Stimulated activated CD8-positive, alpha-beta memory T cell treated with anti-CD3 and anti-CD28 coated beads, Interleukin-15, amount 100 ng/mL, for 24 hours (primary cell): ENCODE data around the gene TMEM151A.

ENCODE experiments used
- DNase-seq: peaks from one replicate; pipeline ENCODE4 v3.0.0-alpha.2; 2020; ENCODE audit warnings: low read depth

TMEM151A gene

DNA sequence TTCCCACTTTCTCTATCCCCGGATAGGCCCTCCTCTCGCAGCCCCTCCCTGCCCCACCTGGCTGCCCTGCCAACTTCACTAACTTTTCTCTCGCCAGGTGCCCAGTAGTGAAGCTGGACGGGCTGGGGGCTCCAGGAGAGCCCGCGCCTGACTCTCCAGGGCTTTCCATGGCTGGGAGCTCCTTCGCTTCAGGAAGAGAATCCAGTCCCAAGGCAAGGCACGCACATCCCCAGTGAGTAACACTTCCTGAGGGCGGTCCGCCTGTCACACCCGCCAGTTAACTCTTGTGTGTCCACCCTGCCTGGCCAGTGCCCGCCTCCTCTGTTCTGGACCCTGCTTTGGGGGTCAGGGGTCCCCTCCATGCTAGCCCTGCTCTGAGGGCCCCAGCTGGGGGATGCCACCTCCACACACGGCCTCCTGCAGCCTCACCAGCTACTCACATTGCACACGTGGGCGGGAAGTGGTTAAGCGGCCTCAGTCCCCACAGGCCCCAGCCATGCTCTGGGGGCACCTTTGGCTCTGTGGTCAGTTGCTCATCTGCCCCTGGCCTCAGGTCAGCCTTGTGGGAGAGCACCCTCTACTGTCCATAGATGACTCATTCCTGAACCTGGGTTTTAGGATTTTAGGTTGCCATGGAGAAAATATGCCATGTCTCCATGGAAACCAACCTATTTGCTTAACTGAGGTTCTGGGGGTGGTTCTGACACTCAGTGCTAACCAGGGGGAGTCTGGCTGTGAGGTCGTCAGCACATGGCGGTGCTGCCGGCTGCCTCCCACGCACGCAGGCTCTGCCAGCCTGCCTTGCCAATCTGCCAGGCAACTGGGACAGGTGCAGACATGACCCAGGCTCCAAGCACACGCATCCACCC, 44.8 kb downstream of the TMEM151A start, which contains the start of gene RIN1:
RIN1 (minus strand) TSS at position 201 of the 869 bp plus-strand sequence; CDS start at position 169, 32 bp downstream.
- DNase-seq: no peak

DNA sequence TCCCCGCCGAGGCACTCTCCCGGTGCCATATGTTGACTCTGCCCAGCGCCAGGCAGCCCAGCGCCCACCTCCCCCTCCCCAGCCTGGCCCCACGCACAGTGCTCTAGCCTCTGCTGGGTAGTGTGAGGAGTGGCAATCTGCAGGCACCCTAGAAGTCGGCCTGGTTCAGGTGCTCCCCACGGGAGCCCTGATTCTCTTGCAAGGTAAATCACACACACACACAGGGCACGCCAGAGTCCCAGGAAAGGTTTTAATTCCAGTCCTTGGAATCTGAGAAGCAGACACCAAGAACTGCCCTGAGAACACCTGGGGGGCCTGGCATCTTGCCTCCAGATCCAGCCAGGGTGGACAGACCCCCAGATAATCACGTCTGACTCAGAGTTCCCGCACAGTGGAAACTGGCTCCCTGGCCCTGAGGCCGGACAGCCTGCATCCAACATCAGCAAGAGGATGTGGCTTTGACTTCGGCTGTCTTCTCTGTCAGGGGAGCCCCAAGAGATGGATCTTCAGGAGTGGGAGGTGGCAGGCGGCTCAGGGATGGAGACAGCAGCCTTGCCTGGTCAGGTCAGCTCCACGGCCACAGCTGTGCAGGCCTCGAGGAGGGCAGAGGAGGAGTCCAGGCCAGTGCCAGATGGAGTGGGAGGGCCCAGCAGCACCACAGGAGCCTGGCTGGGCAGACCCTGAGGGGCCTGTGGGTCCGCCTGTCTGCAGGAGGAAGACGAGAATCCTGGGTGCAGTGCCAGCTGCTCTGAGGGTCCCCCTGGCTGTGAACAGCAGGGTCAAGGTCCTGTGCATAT, 45.6 kb downstream of the TMEM151A start:
- no peak for DNase-seq

DNA sequence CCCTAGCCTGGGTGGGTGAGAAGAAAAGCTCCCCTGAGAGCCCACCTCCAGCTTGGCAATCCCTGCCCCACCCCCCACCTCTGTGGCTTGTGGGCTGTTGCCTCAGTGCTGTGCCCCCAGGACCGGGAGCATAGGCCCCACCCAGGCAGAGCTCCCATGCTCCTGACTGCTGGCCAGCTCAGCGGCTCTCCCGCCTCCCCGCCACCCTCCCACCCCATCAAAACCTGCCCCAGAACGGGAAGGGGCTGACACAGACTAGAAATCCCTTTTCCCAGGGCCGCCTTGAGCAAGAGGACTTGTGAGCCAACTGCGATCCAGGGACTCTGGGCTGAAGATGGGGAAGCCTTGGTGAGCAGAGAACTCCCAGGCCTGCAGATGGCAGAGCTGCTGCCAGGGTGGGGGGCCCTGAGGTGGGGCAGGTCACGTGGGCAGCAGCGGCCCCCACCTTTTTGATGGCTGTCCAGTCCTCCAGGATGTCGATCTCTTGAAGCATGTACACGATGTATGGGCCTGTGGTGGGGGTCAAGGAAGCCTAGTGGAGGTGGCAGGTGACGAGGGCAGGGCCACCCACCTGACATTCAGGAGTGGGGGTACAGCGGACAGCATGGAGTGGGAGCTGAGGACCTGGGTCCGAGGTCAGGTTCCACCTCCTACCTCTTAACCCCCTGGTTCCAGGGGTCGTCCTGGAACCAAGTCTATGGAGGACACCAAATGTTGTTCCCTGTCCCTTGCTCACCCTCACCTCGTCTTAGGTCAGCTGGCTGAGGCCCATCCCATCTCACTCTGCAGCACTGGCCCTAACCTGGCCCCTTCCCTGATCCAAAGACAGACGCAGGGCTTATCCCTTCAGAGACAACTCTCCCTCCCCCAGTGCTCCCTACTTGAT, 46.8 kb downstream of the TMEM151A start:
- no peak for DNase-seq

DNA sequence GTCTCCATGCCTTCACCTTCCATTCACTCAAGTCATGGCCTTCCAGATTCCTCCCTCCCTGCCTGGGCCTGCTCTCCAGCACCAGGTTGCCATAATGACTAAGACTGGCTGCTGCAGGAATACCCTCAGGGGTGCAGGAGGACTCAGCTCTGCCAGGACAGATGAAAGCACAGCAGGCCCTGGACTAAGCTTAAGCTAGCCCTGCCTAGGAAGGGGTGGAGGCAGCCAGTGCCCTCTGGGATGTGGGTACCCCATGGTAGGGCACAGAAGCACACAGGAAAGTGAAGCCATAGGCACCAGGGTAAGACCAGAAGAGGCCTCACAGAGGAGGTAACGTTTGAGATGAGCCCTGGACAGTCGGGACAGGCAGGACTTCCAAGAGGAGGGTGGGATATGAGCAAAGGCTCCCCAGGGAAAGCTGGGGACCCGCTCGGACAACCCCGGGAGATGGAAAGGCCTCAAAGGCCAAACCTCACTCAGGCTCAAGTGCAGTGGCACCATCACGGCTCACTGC, 47.5 kb downstream of the TMEM151A start:
- no peak for DNase-seq

DNA sequence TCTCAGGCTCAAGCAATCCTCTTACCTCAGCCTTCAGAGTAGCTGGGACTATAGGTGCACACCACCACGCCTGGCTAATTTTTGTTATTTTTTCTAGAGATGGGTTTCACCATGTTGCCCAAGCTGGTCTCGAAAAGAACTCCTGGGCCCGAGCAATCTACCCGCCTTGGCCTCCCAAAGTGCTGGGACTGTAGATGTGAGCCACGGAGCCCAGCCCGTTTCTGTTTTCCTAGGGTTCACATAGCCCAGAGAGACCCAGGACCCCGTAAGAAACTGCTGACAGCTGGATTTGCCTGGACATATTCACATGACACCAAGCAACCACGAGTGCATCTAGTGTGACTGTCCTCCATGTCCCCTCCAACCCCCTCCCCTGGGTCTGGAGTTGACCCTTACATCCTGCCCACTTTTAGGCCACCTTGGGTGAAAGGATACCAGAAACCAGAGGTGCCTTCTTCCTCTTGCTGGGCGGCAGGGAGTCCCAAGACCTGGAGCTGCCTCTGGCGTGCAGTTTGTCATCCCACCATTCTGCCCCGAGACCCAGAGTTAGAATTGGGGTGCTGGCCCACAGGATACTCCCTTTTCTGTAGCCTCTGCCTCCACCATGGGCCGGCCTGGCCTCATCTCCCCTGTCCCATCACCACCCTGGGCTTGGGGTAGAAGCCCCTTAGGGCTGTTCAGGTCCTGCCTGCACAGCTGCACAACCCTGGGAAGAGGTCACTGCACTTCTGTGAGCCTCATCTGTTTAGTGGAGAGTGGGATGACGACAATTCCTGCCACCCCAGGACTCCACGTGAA, 48.2 kb downstream of the TMEM151A start:
- no peak for DNase-seq

DNA sequence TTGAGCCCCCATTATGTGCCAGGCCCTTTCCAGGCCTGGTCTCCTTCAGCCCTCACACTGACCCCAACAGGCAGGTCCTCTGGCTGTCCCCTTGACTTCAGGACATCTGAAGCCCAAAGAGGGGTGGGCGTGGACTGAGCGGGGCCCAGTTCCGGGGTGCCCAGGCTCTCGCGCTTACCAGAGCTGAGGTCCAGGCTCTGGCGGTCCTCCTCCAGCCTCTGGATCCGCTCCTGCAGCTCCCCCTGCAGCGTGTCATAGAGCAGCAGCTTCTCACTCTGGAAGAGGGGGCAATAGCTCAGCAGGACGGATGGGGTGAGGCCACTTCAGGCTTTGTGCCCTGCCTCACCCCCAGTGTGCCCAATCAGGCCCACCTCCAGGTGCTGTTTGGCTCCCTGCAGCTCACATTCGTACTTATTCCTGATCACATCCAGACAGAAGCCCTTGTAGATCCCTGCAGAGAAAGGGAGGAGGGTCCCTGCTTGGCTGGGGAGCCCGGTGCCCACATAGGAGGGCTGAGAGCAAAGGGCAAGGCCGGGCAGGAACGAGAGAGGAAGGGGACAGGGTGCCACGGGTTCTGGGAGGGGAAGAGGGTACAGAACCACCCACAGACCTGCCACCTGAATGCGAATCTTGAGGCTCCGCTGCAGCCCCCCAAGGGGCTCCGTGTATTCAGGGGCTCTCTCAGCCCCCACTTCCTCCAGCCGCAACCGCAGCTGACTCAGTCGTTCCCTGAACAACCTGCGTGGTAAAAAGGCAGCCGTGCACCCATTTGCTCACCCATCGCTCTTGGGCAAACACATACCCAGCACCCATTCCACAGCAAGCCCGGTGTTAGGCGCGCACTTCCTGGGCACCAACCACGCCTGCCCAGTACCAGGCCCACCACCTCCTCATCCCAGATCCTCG, 49.2 kb downstream of the TMEM151A start:
- no peak for DNase-seq

DNA sequence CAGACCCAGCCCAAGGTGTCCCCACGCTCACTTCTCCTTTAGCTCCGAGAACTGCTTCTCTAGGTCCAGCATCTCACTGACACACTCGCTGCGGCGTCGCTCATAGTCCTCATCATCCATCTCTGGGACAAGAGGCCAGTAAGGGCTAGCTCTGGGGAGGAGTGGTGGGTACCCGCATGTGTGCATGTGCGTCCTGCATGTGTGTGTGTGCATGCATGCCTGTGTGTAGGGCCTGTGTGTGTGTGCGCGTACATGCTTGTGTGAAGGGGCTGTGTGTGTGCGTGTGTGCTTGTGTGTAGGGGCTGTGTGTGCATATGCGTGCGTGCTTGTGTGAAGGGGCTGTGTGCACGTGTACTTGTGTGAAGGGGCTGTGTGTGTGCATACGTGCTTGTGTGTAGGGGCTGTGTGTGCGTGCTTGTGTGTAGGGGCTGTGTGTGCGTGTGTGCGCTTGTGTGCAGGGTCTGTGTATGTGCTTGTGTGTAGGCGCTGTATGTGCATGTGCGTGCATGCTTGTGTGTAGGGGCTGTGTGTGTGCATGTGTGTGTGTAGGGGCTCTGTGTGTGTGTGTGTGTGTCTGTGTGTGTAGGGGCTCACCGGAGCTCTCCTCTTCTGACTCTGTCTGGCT, 49.9 kb downstream of the TMEM151A start:
- no peak for DNase-seq

DNA sequence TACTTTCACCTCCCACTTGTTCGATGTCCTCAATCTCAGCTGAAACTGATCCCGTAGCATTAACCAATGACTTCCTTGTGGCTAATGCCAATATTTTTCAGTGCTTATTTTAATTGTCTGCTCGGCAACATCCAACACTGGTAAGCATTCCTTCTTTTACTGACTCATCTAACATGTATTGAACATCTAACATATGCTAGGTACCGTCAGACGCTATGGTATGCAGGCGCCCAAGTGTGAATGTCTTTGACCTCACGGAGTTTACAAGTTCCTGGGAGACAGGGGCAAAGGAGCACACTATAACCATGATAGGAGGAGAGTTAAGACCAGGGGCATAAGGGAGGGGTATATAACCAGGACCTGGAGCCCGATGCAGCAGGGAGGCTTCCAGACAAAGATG, 51.5 kb downstream of the TMEM151A start:
- DNase-seq: no peak

DNA sequence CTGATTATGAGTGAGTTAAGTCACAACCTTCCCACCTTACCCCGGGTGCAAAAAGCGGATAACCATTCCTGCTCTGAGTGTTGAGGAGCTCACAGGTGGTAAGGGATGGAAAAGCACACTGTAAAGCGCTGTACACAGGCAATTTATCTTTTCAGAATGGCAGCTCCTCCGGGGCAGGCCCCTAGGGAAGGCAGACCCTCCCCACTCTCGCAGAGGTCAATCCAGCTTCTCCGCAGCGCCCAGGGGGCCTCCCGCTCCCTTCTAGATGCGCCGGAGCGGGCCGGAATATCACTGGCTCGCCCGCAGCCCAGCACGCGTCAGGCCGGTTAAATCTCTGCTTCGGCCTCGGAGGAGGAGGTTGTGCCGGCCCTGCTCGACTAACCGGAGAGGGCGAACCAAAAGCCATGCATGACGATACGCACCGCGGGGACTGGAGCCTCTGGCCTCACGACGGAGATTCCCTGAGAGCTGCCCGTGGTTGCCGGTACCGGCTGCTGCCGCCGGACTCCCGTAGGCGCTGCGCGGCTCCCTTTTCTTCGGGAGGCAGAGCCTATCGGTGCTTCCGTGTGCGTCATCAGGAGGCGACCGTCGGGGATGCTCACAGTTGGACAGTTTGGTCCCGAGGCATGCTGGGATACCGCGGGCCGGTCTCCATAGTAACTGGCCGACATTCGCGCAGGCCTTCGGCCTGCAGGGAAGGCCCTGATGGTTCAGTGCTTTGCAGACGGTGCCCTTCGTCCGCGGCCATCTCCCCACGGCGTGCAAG, 53.0 kb downstream of the TMEM151A start, which contains the start of gene BRMS1:
BRMS1 (minus strand) TSS at position 555 of the 766 bp plus-strand sequence. CDS start 2,870 bp downstream, outside the sequence.
- peak; percentile 92 for DNase-seq

DNA sequence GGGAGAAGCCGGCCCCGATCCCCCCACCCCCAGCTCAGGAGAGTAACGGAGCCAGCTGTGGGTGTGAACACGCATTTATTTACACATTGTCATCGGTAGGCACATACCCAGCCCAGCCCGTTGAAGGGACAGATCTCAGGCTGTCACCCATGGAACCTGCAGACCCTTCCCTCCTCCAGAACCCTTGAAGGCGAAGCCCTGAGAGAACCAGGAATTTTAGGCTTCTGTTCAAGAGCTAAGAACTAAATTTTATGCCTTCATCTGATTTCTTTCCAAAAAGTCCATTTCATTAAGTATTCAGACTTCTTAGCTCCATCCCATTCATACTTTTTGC, 53.6 kb downstream of the TMEM151A start:
- no peak for DNase-seq
